ENCODE results near the gene MIA. TPM values are rescaled to one million over a fixed set of nuclear protein-coding genes. Genes with fewer than 3 reads are reported as not detected.

MIA gene
- total RNA-seq, 1 donor from 2014 or later = 1.6 TPM

Other genes with a start within 250 kb of the MIA start
- gene SHKBP1, start 198.6 kb upstream of the MIA start, total RNA-seq = 29.2 and 29.4 TPM in 2 replicates
- gene LTBP4, start 174.2 kb upstream of the MIA start, total RNA-seq = 20.7 and 21.6 TPM in 2 replicates
- 8.4 and 12.9 TPM in 2 replicates for gene NUMBL, start 84.9 kb upstream of the MIA start, total RNA-seq
- 20.0 and 23.9 TPM in 2 replicates for gene COQ8B, start 58.6 kb upstream of the MIA start, total RNA-seq
- gene ITPKC, start 58.4 kb upstream of the MIA start, total RNA-seq = 26.9 and 34.7 TPM in 2 replicates
- gene ACTMAP, start 25.0 kb upstream of the MIA start, total RNA-seq = 0.26 TPM in 2 replicates
- 19.5 and 30.3 TPM in 2 replicates for gene SNRPA, start 24.3 kb upstream of the MIA start, total RNA-seq
- gene RAB4B, start 2.7 kb downstream of the MIA start, total RNA-seq = 7.9 and 9.2 TPM in 2 replicates
- gene EGLN2, start 23.7 kb downstream of the MIA start, total RNA-seq = 86.1 and 91.1 TPM in 2 replicates
- not detected in 2 replicates for gene CYP2A6, start 74.9 kb downstream of the MIA start, total RNA-seq
- gene CYP2A7, start 106.7 kb downstream of the MIA start, total RNA-seq = not detected in 2 replicates
- gene CYP2B6, start 215.8 kb downstream of the MIA start, total RNA-seq = not detected in 2 replicates